ENCODE results near the gene TM2D3.

DNA sequence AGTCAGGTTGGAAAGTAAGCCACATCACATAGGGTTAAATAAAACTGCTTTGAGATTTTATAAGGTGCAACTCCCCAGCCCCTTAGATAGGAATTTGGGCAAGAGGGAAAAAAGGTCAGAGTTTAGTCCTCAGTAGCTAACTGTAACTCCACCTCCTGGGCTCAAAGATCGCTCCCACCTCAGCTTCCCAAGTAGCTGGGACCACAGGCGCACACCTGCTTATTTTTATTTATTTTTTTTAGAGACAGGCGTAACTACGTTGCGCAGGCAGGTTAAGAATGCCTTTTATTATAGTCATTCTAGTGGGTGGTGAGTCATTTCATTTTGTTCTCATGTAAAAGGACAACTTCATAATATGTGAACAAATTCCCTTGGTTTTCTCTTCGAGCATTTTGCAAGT lies 14.7 kb downstream of the TM2D3 start:
- TF ChIP-seq, protein P1, sequence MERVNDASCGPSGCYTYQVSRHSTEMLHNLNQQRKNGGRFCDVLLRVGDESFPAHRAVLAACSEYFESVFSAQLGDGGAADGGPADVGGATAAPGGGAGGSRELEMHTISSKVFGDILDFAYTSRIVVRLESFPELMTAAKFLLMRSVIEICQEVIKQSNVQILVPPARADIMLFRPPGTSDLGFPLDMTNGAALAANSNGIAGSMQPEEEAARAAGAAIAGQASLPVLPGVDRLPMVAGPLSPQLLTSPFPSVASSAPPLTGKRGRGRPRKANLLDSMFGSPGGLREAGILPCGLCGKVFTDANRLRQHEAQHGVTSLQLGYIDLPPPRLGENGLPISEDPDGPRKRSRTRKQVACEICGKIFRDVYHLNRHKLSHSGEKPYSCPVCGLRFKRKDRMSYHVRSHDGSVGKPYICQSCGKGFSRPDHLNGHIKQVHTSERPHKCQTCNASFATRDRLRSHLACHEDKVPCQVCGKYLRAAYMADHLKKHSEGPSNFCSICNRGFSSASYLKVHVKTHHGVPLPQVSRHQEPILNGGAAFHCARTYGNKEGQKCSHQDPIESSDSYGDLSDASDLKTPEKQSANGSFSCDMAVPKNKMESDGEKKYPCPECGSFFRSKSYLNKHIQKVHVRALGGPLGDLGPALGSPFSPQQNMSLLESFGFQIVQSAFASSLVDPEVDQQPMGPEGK (CRISPR knock-in tag; IDR thresholded peaks at IDR 0.05; ENCODE audit: borderline replicate concordance): no peak
- no peak for TF ChIP-seq ZC3H10 (CRISPR knock-in tag; IDR thresholded peaks at IDR 0.05)
- TF ChIP-seq, protein P2, sequence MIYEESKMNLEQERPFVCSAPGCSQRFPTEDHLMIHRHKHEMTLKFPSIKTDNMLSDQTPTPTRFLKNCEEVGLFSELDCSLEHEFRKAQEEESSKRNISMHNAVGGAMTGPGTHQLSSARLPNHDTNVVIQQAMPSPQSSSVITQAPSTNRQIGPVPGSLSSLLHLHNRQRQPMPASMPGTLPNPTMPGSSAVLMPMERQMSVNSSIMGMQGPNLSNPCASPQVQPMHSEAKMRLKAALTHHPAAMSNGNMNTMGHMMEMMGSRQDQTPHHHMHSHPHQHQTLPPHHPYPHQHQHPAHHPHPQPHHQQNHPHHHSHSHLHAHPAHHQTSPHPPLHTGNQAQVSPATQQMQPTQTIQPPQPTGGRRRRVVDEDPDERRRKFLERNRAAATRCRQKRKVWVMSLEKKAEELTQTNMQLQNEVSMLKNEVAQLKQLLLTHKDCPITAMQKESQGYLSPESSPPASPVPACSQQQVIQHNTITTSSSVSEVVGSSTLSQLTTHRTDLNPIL (CRISPR knock-in tag; IDR thresholded peaks at IDR 0.05; ENCODE audit: low read depth): no peak
